GM21825 (cell line): ENCODE data around the gene ZSCAN5A.
A peak's percentile ranks its signal among the peaks of the same experiment; 100 is the strongest.
"Not testable (repeated sequence)": the region's sequence is repeated elsewhere in the genome, so short reads cannot be mapped to it uniquely, and the experiment has no call there.

Source experiments
- ATAC-seq: cut with Tn5 transposase; IDR thresholded peaks from one replicate; pipeline ENCODE4 v1.9.1; 2021; ENCODE audit warnings: mild to moderate bottlenecking, moderate library complexity; ENCODE audit not compliant: unreplicated experiment

ZSCAN5A gene

GRCh38 chr19:56315077-56315828, 614 bp upstream of the ZSCAN5A start:
- peak; percentile 80 for ATAC-seq

DNA sequence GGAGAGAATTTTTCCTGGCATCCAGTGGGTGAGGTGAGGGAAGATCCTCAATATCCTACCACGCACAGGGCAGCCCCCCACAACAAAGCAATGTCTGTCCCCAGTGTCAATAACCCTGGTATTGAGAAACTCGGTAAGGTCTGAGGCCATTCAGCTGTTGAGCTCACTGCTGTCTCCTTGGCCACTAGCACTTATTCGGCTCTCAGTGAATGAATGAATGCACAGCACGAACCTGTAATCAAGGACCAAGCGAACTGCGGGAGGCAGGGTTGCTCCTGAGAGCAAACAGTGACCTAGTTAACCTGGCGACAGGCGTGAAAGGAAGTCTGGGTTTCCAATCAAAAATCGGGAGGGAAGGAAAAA, 640 bp downstream of the ZSCAN5A start:
- ATAC-seq = peak; percentile 1

DNA sequence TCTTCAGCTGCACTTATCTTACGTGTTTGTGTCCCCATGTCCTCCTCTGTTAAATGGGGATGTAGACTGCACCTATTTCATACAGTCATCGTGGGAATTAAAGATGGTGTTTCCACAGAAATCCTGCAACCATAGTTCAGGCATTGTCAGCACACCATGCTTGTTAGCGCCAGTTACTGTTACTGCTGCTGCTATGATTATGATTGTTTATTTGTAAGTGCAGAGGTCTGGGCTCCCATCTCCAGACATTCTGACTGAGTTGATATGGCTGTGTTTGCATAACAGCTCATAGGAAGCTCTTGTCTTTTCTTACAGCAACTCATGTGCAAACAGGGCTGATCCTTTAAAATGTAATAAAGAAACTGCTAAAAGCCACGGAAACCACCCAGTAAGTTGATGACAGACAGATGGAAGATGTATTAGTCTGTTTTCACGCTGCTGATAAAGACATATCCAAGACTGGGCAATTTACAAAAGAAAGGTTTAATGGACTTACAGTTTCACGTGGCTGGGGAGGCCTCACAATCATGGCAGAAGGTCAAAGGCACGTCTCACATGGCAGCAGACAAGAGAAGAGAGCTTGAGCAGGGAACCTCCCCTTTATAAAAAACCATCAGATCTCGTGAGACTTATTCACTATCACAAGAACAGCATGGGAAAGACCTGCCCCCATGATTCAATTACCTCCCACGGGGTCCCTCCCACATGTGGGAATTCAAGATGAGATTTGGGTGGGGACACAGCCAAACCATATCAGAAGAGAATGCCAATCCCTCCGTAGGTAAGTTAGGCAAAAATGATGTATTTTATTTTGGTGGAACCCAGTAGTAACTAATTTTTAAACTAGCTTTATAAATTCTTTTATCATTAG, 1.6 kb downstream of the ZSCAN5A start:
- ATAC-seq = no peak

- ATAC-seq = no peak
Measured at GRCh38 chr19:56312342-56312741, 2.3 kb downstream of the ZSCAN5A start.

DNA sequence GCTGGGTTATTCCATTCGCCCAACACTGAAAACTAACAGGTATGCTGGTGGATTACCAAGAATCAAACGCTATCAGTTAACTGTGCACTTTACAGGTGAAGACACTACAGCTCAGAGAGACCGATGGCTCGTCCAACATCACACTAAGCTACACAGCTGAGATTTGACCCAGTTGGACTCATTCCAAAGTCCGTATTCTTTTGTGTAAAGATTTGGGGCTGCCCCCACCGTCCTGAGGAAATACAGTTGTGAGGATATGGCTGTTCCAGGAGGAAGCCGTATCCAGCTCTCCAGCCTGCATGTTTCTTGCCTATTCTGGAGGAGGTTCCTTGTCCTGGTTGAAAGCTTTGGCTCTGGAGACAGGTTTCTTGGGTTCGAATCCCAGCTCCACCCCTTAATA, 4.2 kb downstream of the ZSCAN5A start:
- ATAC-seq = no peak

DNA sequence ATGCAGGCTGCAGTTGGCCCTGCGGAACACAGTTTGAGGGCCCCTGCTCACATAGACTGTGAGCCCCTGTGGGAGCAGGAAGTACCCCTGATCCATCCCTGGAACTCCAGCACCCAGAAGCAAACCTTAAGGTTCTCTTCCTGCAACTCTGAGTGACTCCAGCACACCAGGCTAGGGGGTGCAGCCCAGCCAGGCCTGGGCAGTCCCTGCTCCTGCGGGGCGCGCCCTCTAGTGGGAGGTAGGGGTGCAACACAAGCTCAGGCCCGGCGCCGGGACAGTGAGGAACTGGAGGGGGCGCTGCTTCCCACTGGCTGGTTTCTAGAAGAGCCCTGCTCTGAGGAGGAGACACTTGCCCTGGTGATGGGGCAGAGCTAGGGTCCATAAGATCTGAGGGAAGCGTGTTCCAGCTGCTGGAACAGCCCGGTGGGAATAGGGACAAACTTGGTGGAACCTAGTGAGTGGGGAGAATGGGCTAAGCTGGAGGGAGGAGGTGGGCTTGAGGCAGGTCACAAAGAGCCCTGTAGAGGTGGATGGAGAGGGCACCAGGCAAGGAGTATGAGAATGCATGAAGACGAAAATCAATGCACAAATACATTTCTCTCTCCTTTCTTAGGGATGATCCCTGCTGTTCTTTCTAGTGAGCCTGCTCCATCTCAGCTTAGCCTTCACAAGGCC, 5.0 kb downstream of the ZSCAN5A start:
- ATAC-seq = no peak

DNA sequence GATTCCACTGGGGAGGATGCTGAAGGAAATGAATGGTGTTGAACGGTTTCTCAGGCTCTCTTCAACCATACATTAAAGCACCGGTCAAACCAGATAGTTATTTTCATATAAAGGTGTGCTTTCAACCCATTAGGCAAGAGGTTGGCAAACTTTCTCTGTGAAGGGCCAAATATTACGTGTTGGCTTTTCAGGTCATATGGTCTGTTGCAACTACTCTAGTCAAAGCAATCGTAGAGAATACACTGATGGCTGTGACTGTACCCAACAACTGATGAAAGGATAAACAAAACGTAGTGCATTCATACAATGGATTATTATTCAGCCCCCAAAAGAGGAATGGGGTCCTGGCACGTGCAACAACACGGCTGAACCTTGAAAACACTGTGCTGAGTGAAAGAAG, 5.8 kb downstream of the ZSCAN5A start:
- ATAC-seq = no peak

DNA sequence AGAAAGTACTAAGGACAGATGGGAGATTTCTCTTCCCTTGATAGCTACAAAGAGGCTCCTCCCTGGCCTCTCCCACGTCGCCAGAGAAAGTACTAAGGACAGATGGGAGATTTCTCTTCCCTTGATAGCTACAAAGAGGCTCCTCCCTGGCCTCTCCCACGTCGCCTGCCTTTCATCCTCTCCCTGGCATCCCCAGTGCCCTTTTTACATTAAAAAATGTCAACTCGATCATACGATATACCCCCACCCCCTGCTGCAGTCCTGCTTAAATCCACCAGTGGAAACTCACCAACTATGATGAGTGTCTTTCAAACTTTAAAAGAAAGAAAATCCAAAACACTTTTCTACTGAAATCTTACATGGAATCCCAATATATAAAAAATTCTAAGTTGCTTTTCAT, 7.6 kb downstream of the ZSCAN5A start:
- ATAC-seq = not testable (repeated sequence)

GRCh38 chr19:56306016-56306415, 8.6 kb downstream of the ZSCAN5A start:
- no peak for ATAC-seq

- no peak for ATAC-seq
Measured at GRCh38 chr19:56304243-56304642, 10.4 kb downstream of the ZSCAN5A start.

DNA sequence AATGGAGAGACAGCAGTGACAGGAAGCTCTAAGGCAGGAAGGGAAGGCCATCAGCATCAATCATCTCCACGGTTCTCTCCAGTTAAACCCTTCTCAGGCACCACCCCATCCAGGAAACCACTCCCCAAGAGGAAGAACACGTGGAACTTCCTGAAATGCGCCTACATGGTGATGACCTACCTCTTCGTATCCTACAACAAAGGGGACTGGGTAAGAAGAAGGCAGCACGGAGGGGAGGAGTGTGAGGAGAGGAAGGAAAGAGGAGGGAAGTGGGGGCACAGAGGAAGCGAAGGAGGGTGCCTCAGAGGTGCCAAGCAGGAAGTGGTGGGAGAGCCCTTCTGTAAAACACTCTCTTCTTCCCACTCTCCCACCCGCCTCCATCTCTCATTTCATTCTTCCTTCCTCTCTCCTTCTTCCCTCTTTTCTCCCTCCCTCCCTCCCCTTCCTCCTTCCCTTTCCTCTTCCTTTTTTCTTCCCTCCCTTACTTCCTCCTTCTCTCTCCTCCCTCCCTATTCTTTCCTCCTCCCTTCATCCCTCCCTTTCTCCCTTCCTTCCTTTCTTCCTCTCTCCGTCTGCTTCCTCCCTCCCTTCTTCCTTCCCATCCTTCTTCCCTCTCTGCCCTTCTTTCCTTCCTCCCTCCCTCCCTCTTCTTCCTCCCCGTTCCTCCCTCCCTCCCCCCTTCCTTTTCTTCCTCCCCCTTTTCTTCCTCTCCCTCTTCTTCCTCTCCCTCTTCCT, 12.6 kb downstream of the ZSCAN5A start:
- no peak for ATAC-seq

DNA sequence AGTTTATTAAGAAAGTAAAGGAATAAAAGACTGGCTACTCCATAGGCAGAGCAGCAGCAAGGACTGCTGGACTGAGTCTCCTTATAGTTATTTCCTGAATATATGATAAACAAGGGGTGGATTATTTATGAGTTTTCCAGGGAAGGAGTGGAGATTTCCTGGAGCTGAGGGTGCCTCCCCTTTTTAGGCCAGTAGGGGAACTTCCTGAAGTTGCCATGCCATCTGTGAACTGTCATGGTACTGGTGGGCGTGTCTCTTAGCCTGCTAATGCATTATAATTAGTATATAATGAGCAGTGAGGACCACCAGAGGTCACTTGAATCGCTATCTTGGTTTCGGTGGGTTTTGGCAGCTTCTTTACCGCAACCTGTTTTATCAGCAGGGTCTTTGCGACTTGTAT, 13.5 kb downstream of the ZSCAN5A start:
- no peak for ATAC-seq

DNA sequence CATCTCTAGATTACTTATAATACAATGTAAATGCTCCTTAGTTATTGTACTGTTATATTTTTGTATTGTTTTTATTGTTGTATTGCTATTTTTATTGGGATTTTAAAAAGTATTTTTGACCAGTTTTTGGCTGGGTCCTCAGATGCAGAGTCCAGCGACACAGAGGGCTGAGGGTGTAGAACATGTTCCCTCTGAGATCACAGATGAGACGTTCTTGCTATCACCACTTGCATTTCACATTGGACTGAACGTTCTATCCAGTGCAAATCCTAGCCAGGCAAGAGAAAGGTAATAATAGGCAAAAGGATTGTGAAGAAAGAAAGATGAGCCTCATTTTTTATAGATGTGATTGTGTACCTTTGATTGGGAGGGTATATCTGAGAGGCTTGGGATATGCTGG, 15.0 kb downstream of the ZSCAN5A start:
- ATAC-seq = no peak

GRCh38 chr19:56297010-56297409, 17.6 kb downstream of the ZSCAN5A start:
- ATAC-seq = no peak

DNA sequence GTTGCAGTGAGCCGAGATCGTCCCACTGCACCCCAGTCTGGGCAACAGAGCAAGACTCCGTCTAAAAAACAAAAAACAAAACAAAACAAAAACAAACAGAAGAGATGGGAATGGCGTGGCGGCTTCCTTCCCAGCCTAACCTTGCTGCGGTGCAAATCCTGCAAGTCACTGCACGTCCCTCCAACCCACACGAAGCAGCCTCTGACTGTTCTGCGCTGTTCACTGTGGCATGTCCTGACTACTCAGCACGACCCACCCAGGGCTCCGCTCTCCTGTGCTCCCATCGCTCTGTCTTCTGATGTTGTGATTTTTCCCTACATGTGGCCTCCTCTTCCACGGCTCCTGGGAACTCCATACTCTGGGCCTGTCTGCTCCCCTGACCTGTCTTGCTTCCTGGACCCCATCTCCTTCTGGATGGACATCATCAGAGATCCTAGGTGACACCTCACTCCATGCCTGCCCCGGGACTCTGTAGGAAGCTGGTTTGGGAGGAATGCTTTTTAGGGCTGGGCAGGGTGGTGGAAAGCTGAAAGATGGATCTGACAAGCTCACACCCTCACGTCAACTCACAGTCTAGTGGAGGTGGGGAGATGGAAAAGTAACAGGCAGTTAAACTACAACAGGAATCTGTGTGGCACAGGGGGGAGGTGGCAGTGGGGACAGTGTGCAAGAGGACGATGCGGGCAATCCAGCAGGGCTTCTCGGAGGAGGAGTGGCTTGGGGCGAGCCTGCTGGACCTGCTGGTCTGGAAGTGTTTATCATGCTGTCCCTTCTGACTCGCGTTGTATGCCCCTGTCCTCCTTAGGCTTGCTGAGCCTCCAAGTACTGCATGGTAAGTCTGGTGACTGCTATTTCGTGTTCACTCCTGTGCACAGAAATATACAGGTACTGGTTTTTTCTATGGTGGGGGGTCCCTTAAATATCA, 18.8 kb downstream of the ZSCAN5A start:
- ATAC-seq = no peak

DNA sequence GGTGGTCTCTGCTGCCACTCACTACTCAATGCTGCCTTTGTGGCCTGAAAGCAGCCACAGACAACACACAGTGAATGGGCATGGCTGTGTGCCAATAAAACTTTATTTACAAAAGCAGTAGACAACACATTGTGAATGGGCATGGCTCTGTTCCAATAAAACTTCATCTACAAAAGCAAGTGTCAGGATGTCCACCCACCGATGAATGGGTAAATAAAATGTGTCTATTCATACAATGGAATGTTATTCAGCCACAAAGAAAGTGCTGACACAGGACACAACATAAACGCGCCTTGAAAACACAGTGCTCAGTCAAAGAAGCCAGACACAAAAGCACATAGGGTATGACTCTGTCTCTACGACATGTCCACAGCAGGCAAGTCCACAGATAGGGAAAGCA, 20.1 kb downstream of the ZSCAN5A start:
- no peak for ATAC-seq

- no peak for ATAC-seq
Measured at GRCh38 chr19:56291867-56292266, 22.8 kb downstream of the ZSCAN5A start.

DNA sequence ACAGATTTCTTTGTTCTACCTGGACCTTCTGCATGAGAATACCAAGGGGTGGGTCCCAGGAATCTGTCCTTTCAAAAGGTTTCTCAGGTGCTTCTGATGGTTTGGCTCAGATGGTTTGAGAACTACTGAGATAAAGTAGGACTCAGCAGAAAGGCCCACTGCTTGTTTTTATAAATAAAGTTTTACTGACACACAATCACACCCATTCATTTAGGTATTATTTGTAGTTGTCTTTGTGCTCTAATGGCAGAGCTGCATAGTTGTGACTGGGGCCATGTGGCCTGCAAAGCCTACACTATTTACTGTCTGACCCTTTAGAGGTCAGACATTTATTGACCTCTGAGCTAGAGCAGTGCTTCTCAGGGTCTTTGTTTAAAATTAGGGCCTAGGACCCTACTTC, 24.5 kb downstream of the ZSCAN5A start:
- no peak for ATAC-seq

GRCh38 chr19:56284746-56285145, 29.9 kb downstream of the ZSCAN5A start:
- no peak for ATAC-seq

GRCh38 chr19:56282809-56283208, 31.8 kb downstream of the ZSCAN5A start:
- no peak for ATAC-seq
